Measurements from ENCODE around the gene MDFIC. TPM values are rescaled to one million over a fixed set of nuclear protein-coding genes. Genes with fewer than 3 reads are reported as not detected.

The MDFIC gene
- total RNA-seq, 1 experiment from 2014 or later: 13.0 TPM

- no peak for TF ChIP-seq CTCF (IDR thresholded peaks at IDR 0.05; ENCODE audit: unreplicated experiment)
- H3K9me3 Mint-ChIP-seq (ENCODE audit: low read depth, unreplicated experiment): no peaks in the 10 kb centered on the region
- H3K4me1 Mint-ChIP-seq (ENCODE audit: low read depth, unreplicated experiment): no peaks in the 10 kb centered on the region
- CTCF ChIA-PET: no interaction called here
- no peak overlapping the region for H3K4me3 Mint-ChIP-seq (ENCODE audit: low read depth, unreplicated experiment)
- intact Hi-C loops (cut with micrococcal nuclease; ENCODE audit: unreplicated experiment): no loop called here
- H3K27me3 Mint-ChIP-seq (ENCODE audit: unreplicated experiment): no peaks in the 10 kb centered on the region
- no peak for DNase-seq
- no peaks in the 10 kb centered on the region for H3K36me3 Mint-ChIP-seq (ENCODE audit: insufficient read depth, unreplicated experiment)
- H3K27ac Mint-ChIP-seq (ENCODE audit: unreplicated experiment): no peak overlapping the region
- no TSS peak for BruUV-seq (replicated peaks)
Measured at GRCh38 chr7:115068220-115068619, 146.3 kb downstream of the MDFIC start.
